GM23248 (cell line): ENCODE data around the gene PCBP3.

Source experiments
- EZH2 ChIP-seq: fragments of 200-600 bp; sonication (generic); IDR thresholded peaks from 2 replicates; pipeline ENCODE4 v1.6.1; 2018; ENCODE audit warnings: antibody characterized with exemption, mild to moderate bottlenecking; ENCODE audit not compliant: insufficient read depth, poor library complexity, severe bottlenecking
- EZH2phosphoT487 ChIP-seq: fragments of 200-600 bp; sonication (generic); IDR thresholded peaks from 2 replicates; pipeline ENCODE4 v1.6.1; 2018; ENCODE audit warnings: antibody characterized with exemption, moderate library complexity, mild to moderate bottlenecking, low read depth; ENCODE audit not compliant: insufficient read depth

- TF ChIP-seq EZH2, result no peak
- TF ChIP-seq EZH2phosphoT487, result no peak
Measured at GRCh38 chr21:45949928-45950739, 306.6 kb downstream of the PCBP3 start.
